ENCODE data around the gene RPS3.

Gene RPS3

GRCh38 chr11:75394085-75394840, 5.1 kb upstream of the RPS3 start:
- H3K4me3 ChIP-seq (replicated peaks; ENCODE audit: low read depth, low read length): no peak overlapping the region

GRCh38 chr11:75398906-75399305, 412 bp upstream of the RPS3 start:
- peaks cover 22% of the 10 kb centered on the region for H3K36me3 ChIP-seq (ENCODE audit: control insufficient read depth, insufficient read depth, low read length)
- no peak overlapping the region; the same call in 1 of the 2 replicates for H3K4me3 ChIP-seq (replicated peaks; ENCODE audit: low read depth, low read length)
- DNase-seq (ENCODE audit: extremely low read depth, insufficient read length): no peak
- H3K27me3 ChIP-seq (replicated peaks; ENCODE audit: control insufficient read depth, insufficient read depth, low read length): no peaks in the 10 kb centered on the region
- no peak for TF ChIP-seq CTCF (IDR thresholded peaks at IDR 0.05; ENCODE audit: insufficient read depth, low read length, poor library complexity, severe bottlenecking)

More at GRCh38 chr11:75394085-75394840, 5.1 kb upstream of the RPS3 start:
- Histone ChIP-seq H3K36me3 (ENCODE audit: control insufficient read depth, insufficient read depth, low read length) (no peaks in the 10 kb centered on the region), H3K27me3 (replicated peaks; ENCODE audit: control insufficient read depth, insufficient read depth, low read length) (no peaks in the 10 kb centered on the region)
- TF ChIP-seq CTCF (IDR thresholded peaks at IDR 0.05; ENCODE audit: insufficient read depth, low read length, poor library complexity, severe bottlenecking): no peak
- DNase-seq (ENCODE audit: extremely low read depth, insufficient read length): no peak

GRCh38 chr11:75400146-75400865, 988 bp downstream of the RPS3 start:
- H3K27me3 ChIP-seq (replicated peaks; ENCODE audit: control insufficient read depth, insufficient read depth, low read length): no peaks in the 10 kb centered on the region
- peak overlapping the region; percentile 85 for H3K4me3 ChIP-seq (replicated peaks; ENCODE audit: low read depth, low read length)
- H3K36me3 ChIP-seq (ENCODE audit: control insufficient read depth, insufficient read depth, low read length): peaks cover 33% of the 10 kb centered on the region
- DNase-seq (ENCODE audit: extremely low read depth, insufficient read length): no peak
- no peak for TF ChIP-seq CTCF (IDR thresholded peaks at IDR 0.05; ENCODE audit: insufficient read depth, low read length, poor library complexity, severe bottlenecking)

GRCh38 chr11:75402002-75402773, 2.9 kb downstream of the RPS3 start:
- TF ChIP-seq CTCF (IDR thresholded peaks at IDR 0.05; ENCODE audit: insufficient read depth, low read length, poor library complexity, severe bottlenecking): no peak
- DNase-seq (ENCODE audit: extremely low read depth, insufficient read length): no peak
- Histone ChIP-seq H3K36me3 (ENCODE audit: control insufficient read depth, insufficient read depth, low read length) (peaks cover 38% of the 10 kb centered on the region), H3K27me3 (replicated peaks; ENCODE audit: control insufficient read depth, insufficient read depth, low read length) (no peaks in the 10 kb centered on the region), H3K4me3 (replicated peaks; ENCODE audit: low read depth, low read length) (peak overlapping the region; percentile 85)

GRCh38 chr11:75403037-75403436, 3.7 kb downstream of the RPS3 start:
- Histone ChIP-seq H3K4me3 (replicated peaks; ENCODE audit: low read depth, low read length) (no peak overlapping the region), H3K27me3 (replicated peaks; ENCODE audit: control insufficient read depth, insufficient read depth, low read length) (no peaks in the 10 kb centered on the region), H3K36me3 (ENCODE audit: control insufficient read depth, insufficient read depth, low read length) (peaks cover 38% of the 10 kb centered on the region)
- no peak for DNase-seq (ENCODE audit: extremely low read depth, insufficient read length)
- no peak for TF ChIP-seq CTCF (IDR thresholded peaks at IDR 0.05; ENCODE audit: insufficient read depth, low read length, poor library complexity, severe bottlenecking)
